Measurements from ENCODE around the gene TMEM154. TPM values are rescaled to one million over a fixed set of nuclear protein-coding genes. Genes with fewer than 3 reads are reported as not detected.

The TMEM154 gene
- total RNA-seq, 4 donors from 2014 or later, result 1.8 to 5.4 (median 3.9) TPM

DNA sequence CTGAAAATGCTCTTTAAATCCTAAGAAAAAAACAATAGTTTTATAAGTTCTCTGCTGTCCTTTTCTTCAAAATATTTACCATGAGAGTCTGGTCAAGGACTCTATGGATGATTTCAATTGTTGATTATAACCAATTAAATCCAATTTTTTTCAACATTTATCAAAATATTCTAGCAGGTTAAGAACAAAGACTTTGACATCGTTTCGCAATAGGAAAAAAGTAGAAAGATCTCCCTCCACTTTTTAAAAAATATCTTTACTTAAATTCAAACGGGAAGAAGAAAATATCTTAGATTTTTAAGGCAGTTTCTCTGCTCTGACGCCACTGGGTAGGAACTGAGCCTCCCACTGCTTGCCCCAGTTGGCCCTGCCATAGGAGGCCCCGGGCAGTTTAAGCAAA lies 44.7 kb upstream of the TMEM154 start:
- in situ Hi-C loops (cut with MboI; ENCODE audit: low pct_ligation_motif_present in 1 of 4, low pct_unique_long_range_greater_than_20kb in 1 of 4, low sequenced_read_pairs in 3 of 4) (no loop called here), intact Hi-C loops (cut with DNase I; ENCODE audit: low total_unique reads) (no loop called here)
- TF ChIP-seq POLR2AphosphoS5 (IDR thresholded peaks at IDR 0.05), result no peak
- TF ChIP-seq, protein P1, sequence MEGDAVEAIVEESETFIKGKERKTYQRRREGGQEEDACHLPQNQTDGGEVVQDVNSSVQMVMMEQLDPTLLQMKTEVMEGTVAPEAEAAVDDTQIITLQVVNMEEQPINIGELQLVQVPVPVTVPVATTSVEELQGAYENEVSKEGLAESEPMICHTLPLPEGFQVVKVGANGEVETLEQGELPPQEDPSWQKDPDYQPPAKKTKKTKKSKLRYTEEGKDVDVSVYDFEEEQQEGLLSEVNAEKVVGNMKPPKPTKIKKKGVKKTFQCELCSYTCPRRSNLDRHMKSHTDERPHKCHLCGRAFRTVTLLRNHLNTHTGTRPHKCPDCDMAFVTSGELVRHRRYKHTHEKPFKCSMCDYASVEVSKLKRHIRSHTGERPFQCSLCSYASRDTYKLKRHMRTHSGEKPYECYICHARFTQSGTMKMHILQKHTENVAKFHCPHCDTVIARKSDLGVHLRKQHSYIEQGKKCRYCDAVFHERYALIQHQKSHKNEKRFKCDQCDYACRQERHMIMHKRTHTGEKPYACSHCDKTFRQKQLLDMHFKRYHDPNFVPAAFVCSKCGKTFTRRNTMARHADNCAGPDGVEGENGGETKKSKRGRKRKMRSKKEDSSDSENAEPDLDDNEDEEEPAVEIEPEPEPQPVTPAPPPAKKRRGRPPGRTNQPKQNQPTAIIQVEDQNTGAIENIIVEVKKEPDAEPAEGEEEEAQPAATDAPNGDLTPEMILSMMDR (IDR thresholded peaks at IDR 0.05), result no peak
- no peak for TF ChIP-seq EP300 (IDR thresholded peaks at IDR 0.05; ENCODE audit: low read depth)
- no peak for TF ChIP-seq POLR2A (IDR thresholded peaks at IDR 0.05)
- H3K27me3 ChIP-seq, result no peaks in the 10 kb centered on the region
- no peaks in the 10 kb centered on the region for H3K9me3 ChIP-seq
- no peak overlapping the region for H3K4me3 ChIP-seq
- H3K4me1 ChIP-seq, result no peaks in the 10 kb centered on the region
- 76 to 80% methylated on average over 5 of the region's 5 CpGs for WGBS, 2 donors (ENCODE audit: low coverage in 1 of 2)
- H3K36me3 ChIP-seq, result no peaks in the 10 kb centered on the region
- DNase-seq, result no peak
- no peak overlapping the region for H3K27ac ChIP-seq

DNA sequence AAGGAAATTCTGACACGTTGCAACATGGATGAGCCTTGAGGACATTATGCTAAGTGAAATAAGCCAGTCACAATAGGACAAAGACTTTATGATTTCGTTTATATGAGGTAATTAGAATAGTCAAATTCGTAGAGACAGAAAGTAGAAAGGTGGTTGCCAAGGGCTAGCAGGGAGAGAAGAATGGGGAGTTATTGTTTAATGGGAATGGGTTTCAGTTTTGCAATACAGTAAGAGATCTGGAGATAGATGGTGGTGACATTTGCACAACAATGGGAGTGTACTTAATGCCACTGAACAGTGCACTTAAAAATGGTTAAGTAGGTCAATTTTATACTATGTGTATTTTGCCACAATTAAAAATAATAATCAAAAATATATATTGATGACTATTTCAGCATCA lies 43.4 kb upstream of the TMEM154 start:
- in situ Hi-C loops (cut with MboI; ENCODE audit: low pct_ligation_motif_present in 1 of 4, low pct_unique_long_range_greater_than_20kb in 1 of 4, low sequenced_read_pairs in 3 of 4), result no loop called here
- WGBS, 2 donors (ENCODE audit: low coverage in 1 of 2), result 63 to 71% methylated on average over 3 of the region's 3 CpGs

DNA sequence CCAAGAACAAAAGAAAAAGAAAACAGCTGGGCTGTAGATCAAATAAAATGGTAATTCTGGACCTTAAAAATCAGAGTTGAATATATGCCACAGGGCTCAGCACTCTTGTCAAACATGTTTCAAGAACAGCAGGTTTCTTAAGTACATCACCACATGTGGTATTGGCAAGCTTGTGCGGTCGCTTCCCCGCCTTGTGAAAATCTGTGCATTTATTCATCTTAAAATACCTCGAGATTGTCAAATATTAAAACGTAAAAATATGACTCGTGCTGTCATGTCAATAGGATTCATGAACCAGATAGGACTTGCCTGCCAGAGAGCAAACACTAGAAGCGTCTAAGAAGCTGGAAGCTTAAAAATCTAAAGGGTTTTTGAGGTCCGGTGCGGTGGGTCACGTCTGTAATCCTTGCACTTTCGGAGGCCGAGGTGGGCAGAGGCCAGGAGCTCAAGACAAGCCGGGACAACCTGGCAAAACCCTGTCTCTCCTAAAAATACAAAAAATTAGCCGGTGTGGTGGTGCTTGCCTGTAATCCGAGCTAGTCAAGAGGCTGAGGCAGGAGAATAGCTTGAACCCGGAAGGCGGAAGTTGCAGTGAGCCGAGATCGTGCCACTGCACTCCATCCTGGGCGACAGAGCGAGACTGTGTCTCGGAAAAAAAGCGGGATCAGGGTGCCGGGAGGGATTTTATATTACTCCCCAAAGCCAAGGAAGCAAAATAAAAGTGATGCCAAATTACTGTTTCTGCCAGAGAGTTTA lies 40.2 kb upstream of the TMEM154 start:
- Histone ChIP-seq H3K27me3 (no peaks in the 10 kb centered on the region), H3K27ac (no peak overlapping the region), H3K4me3 (no peak overlapping the region), H3K4me1 (no peaks in the 10 kb centered on the region), H3K36me3 (no peaks in the 10 kb centered on the region), H3K9me3 (no peaks in the 10 kb centered on the region)
- intact Hi-C loops (cut with DNase I; ENCODE audit: low total_unique reads) (no loop called here), in situ Hi-C loops (cut with MboI; ENCODE audit: low pct_ligation_motif_present in 1 of 4, low pct_unique_long_range_greater_than_20kb in 1 of 4, low sequenced_read_pairs in 3 of 4) (no loop called here)
- WGBS, 2 donors (ENCODE audit: low coverage in 1 of 2), result 82 to 89% methylated on average over 19 to 24 of the region's 24 CpGs
- no peak for DNase-seq
- TF ChIP-seq EP300 (IDR thresholded peaks at IDR 0.05; ENCODE audit: low read depth) (no peak), POLR2AphosphoS5 (IDR thresholded peaks at IDR 0.05) (no peak), POLR2A (IDR thresholded peaks at IDR 0.05) (no peak)
- TF ChIP-seq, protein P1 (IDR thresholded peaks at IDR 0.05), result no peak

More for the DNA sequence above, 43.4 kb upstream of the TMEM154 start:
- Histone ChIP-seq H3K4me3 (no peak overlapping the region), H3K27ac (no peak overlapping the region), H3K27me3 (no peaks in the 10 kb centered on the region), H3K36me3 (no peaks in the 10 kb centered on the region), H3K9me3 (no peaks in the 10 kb centered on the region), H3K4me1 (no peaks in the 10 kb centered on the region)
- DNase-seq, result no peak
- intact Hi-C loops (cut with DNase I; ENCODE audit: low total_unique reads), result no loop called here
- TF ChIP-seq EP300 (IDR thresholded peaks at IDR 0.05; ENCODE audit: low read depth), result no peak
- no peak for TF ChIP-seq POLR2A (IDR thresholded peaks at IDR 0.05)
- TF ChIP-seq, protein P1 (IDR thresholded peaks at IDR 0.05), result no peak
- TF ChIP-seq POLR2AphosphoS5 (IDR thresholded peaks at IDR 0.05), result no peak

DNA sequence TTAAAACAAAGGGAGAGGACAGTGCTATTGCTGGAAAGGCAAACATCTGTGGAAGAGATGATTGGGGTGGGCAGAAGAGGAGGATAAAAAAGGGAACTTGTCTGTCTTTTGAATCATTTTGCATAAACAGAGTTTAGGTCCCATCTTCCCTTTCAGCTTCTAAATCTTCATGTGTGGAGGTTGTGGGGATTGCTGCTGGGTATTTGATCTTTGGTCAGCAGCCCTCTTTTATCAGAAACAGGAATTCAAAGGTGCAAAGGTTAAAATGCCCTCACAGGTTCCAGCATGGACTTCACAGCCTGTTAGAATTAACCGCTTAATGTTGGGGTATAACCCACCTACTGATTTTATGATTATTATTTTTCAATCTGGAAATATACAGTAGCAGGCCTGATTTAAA lies 39.5 kb upstream of the TMEM154 start:
- Histone ChIP-seq H3K4me1 (no peaks in the 10 kb centered on the region), H3K9me3 (no peaks in the 10 kb centered on the region), H3K27me3 (no peaks in the 10 kb centered on the region), H3K27ac (no peak overlapping the region), H3K4me3 (no peak overlapping the region), H3K36me3 (no peaks in the 10 kb centered on the region)
- in situ Hi-C loops (cut with MboI; ENCODE audit: low pct_ligation_motif_present in 1 of 4, low pct_unique_long_range_greater_than_20kb in 1 of 4, low sequenced_read_pairs in 3 of 4) (no loop called here), intact Hi-C loops (cut with DNase I; ENCODE audit: low total_unique reads) (no loop called here)
- 91 to 100% methylated on average over 1 of the region's 1 CpG for WGBS, 2 donors (ENCODE audit: low coverage in 1 of 2)
- no peak for DNase-seq
- TF ChIP-seq POLR2A (IDR thresholded peaks at IDR 0.05), result no peak
- TF ChIP-seq, protein P1 (IDR thresholded peaks at IDR 0.05), result no peak
- TF ChIP-seq POLR2AphosphoS5 (IDR thresholded peaks at IDR 0.05), result no peak
- TF ChIP-seq EP300 (IDR thresholded peaks at IDR 0.05; ENCODE audit: low read depth), result no peak

Data from transverse colon (tissue), 4 donors.